ENCODE measurements around the gene SCD. TPM values are rescaled to one million over a fixed set of nuclear protein-coding genes. Genes with fewer than 3 reads are reported as not detected.

Gene SCD
- polyA plus RNA-seq, 4 donors = 36.9 to 53.9 (median 45.5) TPM

GRCh38 chr10:100391163-100392002 is 44.4 kb downstream of the SCD start:
- DNase-seq (ENCODE audit: low read depth in 4 of 4, low spot score in 3 of 4) = no peak

DNA sequence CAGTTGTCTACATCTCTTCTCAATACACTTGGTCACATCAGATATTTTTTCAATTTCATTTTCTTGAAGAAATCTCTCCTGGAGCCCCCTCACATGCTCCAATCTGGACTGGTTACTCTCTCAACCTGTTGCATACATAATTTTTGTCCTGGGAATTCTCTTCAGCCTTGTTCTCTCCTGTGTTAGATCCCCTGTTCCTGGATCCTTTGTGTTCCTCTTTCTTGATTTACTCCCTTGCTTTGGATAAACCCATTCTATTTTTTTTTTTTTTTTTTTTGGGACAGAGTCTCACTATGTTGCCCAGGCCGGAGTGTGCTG is 45.6 kb downstream of the SCD start:
- no peak for DNase-seq (ENCODE audit: low read depth in 4 of 4, low spot score in 3 of 4)

- DNase-seq (ENCODE audit: low read depth in 4 of 4, low spot score in 3 of 4) = no peak
Observed at GRCh38 chr10:100395626-100396025, 48.6 kb downstream of the SCD start.

DNA sequence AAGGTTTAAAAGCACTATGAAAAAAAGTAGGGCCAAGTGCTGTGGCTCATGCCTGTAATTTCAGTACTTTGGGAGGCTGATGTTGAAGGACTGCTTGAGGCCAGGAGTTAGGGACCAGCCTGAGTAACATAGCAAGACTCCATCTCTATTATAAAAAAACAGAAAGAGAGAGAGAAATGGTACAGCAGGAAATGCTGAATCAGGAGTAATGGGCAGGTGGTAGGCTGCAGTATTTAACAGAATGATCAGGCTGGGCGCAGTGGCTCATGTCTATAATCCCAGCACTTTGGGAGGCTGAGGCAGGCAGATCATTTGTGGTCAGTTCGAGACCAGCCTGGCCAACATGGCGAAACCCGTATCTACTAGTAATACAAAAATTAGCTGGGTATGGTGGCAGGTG is 49.6 kb downstream of the SCD start:
- no peak for DNase-seq (ENCODE audit: low read depth in 4 of 4, low spot score in 3 of 4)

GRCh38 chr10:100401631-100402328 is 54.7 kb downstream of the SCD start:
- DNase-seq (ENCODE audit: low read depth in 4 of 4, low spot score in 3 of 4) = no peak

DNA sequence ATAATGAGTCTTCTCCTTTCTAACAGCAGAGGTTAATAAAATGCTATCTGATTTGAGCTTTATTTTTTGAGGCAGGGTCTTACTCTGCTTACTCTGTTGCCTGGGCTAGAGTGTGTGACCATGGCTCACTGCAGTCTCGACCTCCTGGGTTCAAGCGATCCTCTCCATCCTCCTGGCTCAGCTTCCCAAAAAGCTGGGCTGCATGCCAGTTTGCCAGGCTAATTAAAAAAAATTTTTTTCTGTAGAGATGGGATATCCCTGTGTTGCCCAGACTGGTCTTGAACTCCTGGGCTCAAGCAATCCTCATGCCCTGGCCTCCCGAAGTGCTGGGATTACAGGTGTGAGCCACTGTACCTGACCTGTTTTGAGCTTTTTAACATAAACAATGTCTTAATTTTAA is 56.7 kb downstream of the SCD start:
- no peak for DNase-seq (ENCODE audit: low read depth in 4 of 4, low spot score in 3 of 4)

- DNase-seq (ENCODE audit: low read depth in 4 of 4, low spot score in 3 of 4) = no peak
Observed at GRCh38 chr10:100413173-100413572, 66.1 kb downstream of the SCD start.

Other genes with a start within 250 kb of the SCD start
- 10 to 100 TPM; 44.6 to 60.5 (median 55.1) TPM for gene ERLIN1, start 161.2 kb upstream of the SCD start, polyA plus RNA-seq (ENCODE audit: insufficient read length in 4 of 4)
- gene CHUK, start 117.6 kb upstream of the SCD start, polyA plus RNA-seq (ENCODE audit: insufficient read length in 4 of 4) = 10 to 100 TPM; 22.4 to 30.3 (median 28.0) TPM
- gene CWF19L1, start 79.6 kb upstream of the SCD start, polyA plus RNA-seq (ENCODE audit: insufficient read length in 4 of 4) = 10 to 100 TPM; 21.5 to 32.5 (median 32.0) TPM
- 10 to 100 TPM; 30.3 to 49.8 (median 40.4) TPM for gene BLOC1S2, start 60.6 kb upstream of the SCD start, polyA plus RNA-seq (ENCODE audit: insufficient read length in 4 of 4)
- gene PKD2L1, start 17.0 kb upstream of the SCD start, polyA plus RNA-seq (ENCODE audit: insufficient read length in 4 of 4) = under 1 TPM in 3 of 4 donors, not detected in 1; 0.29 to 0.93 (median 0.44) TPM
- under 1 TPM; 0.63 to 0.99 (median 0.79) TPM for gene WNT8B, start 115.8 kb downstream of the SCD start, polyA plus RNA-seq (ENCODE audit: insufficient read length in 4 of 4)
- gene SEC31B, start 172.6 kb downstream of the SCD start, polyA plus RNA-seq (ENCODE audit: insufficient read length in 4 of 4) = 10 to 100 TPM; 13.3 to 29.2 (median 19.0) TPM
- gene NDUFB8, start 182.6 kb downstream of the SCD start, polyA plus RNA-seq (ENCODE audit: insufficient read length in 4 of 4) = 100 to 1,000 TPM; 119 to 211 (median 156) TPM
- gene HIF1AN, start 188.7 kb downstream of the SCD start, polyA plus RNA-seq (ENCODE audit: insufficient read length in 4 of 4) = 10 to 100 TPM; 31.3 to 41.7 (median 39.3) TPM

Data from left renal pelvis (tissue), 4 donors.